H1 (cell line): ENCODE measurements around the gene ADGRE2. TPM values are rescaled to one million over a fixed set of nuclear protein-coding genes. Genes with fewer than 3 reads are reported as not detected.

Experiments
- BCL11A ChIP-seq, 2 experiments: IDR thresholded peaks; one replicate each; pipeline ENCODE4 v1.6.1; 2011; ENCODE audit warnings: low read depth in 2 of 2, low read length in 2 of 2, mild to moderate bottlenecking in 2 of 2
- KDM1A ChIP-seq: fragments of 200-600, 300-600 bp; sonication (generic); IDR thresholded peaks from 2 replicates; pipeline ENCODE4 v1.7.1; 2016; ENCODE audit warnings: mild to moderate bottlenecking, low read length, borderline replicate concordance
- KDM4A ChIP-seq: IDR thresholded peaks from one replicate; pipeline ENCODE4 v1.7.1; 2012; ENCODE audit warnings: low read depth, mild to moderate bottlenecking, moderate library complexity, low read length, inconsistent platforms; ENCODE audit not compliant: severe bottlenecking
- KDM5A ChIP-seq: fragments of 200-600 bp; IDR thresholded peaks from 2 replicates; pipeline ENCODE4 v1.7.1; 2012; ENCODE audit warnings: mild to moderate bottlenecking, low read length, inconsistent platforms, mixed read lengths
- POU5F1 ChIP-seq: IDR thresholded peaks from 2 replicates; pipeline ENCODE4 v1.6.1; 2011; ENCODE audit warnings: low read depth, mild to moderate bottlenecking, low read length, moderate library complexity
- polyA plus RNA-seq, 7 experiments: library from polyadenylated mRNA; depleted of rRNA in 3 of 7; stranded (reverse) in 5 of 7; unstranded in 2 of 7; fragments of >200 nt in 5 of 7; fragments of 200-250 nt in 2 of 7; gene quantifications; 1 replicate in 5 of 7; 2 replicates in 1 of 7; 4 replicates in 1 of 7; pipeline versions ENCODE4 v1.2.1 to v1.2.3, GENCODE V29; 2011 to 2013; ENCODE audit warnings: missing spikeins in 2 of 7, mixed read lengths in 2 of 7
- total RNA-seq: library from RNA; stranded (reverse); fragmentation: NEBNext Ultra II Directional; extraction: Animal tissue kit (Norgen Biotek cat#: 25700); gene quantifications from 2 replicates; pipeline ENCODE4 v1.2.1, GENCODE V29; 2021
- TF ChIP-seq, protein P1 (sequence below): IDR thresholded peaks from 2 replicates; pipeline ENCODE4 v1.6.1; 2012; ENCODE audit warnings: low read length, inconsistent platforms

ADGRE2 gene
- total and polyA plus RNA-seq, 2 of the 8 experiments (the other 6 are each of a cell fraction or from before 2014, with no cell fraction given) = 2.0 to 4.5 TPM

DNA sequence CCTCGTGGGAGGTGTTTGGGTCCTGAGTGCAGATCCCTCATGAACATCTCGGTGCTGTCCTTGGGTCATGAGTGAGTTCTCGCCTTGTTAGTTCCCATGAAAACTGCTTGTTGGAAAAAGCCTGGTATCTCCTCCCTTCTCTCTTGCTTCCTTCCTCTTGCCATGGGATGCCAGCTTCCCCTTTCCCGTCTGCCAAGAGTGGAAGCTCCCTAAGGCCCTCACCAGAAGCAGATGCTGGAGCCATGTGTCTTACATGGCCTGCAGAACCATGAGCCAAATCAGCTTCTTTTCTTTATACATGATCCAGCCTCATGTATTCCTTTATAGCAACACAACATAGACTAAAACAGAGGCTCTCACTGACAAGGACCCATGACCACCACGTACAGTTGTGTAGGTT lies 8.2 kb downstream of the ADGRE2 start (continued):
- TF ChIP-seq, protein P1, sequence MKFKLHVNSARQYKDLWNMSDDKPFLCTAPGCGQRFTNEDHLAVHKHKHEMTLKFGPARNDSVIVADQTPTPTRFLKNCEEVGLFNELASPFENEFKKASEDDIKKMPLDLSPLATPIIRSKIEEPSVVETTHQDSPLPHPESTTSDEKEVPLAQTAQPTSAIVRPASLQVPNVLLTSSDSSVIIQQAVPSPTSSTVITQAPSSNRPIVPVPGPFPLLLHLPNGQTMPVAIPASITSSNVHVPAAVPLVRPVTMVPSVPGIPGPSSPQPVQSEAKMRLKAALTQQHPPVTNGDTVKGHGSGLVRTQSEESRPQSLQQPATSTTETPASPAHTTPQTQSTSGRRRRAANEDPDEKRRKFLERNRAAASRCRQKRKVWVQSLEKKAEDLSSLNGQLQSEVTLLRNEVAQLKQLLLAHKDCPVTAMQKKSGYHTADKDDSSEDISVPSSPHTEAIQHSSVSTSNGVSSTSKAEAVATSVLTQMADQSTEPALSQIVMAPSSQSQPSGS = no peak
- TF ChIP-seq KDM1A (no peak), BCL11A (IDR thresholded peaks at IDR 0.05; ENCODE audit: low read depth in 2 of 2, low read length in 2 of 2) (no peak), POU5F1 (no peak), KDM5A (no peak), KDM4A (no peak)
